Stimulated activated CD4-positive, alpha-beta T cell treated with anti-CD3 and anti-CD28 coated beads, TNF-alpha, amount 100 ng/mL, for 24 hours (primary cell): Measurements from ENCODE around the gene RASSF3.
"Not testable (repeated sequence)": the region's sequence is repeated elsewhere in the genome, so short reads cannot be mapped to it uniquely, and the experiment has no call there.

Experiments used
- DNase-seq, 3 experiments: peaks; one replicate each; pipeline ENCODE4 v3.0.0-alpha.2; 2020; ENCODE audit warnings: low read depth in 3 of 3

Gene RASSF3

GRCh38 chr12:64633011-64633939, 23.0 kb downstream of the RASSF3 start:
- no peak for DNase-seq

- no peak for DNase-seq
Measured at GRCh38 chr12:64633940-64634337, 23.6 kb downstream of the RASSF3 start.

DNA sequence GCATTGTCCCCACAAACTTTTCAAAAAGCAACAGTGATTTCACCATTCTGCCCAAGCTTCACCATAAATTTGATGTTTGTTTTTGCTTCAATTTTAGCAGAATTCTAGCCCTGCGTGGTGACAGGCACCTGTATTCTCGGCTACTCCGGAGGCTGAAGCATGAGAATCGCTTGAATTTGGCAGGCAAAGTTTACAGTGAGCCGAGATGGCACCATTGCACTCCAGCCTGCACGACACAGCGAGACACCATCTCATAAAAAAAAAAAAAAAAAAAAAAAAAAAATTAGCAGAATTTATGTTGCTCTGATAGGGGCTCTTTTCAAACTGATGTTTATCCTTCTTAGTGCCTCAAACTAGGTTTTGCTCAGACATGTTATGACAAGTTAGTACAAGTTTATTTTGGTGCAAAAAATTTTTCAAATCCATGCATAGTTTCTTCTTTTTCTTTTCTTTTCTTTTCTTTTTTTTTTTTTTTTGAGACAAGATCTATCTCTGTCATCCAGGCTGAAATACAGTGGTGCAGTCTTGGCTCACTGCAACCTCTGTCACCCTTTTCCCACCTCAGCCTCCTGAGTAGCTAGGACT, 24.3 kb downstream of the RASSF3 start:
- no peak for DNase-seq

DNA sequence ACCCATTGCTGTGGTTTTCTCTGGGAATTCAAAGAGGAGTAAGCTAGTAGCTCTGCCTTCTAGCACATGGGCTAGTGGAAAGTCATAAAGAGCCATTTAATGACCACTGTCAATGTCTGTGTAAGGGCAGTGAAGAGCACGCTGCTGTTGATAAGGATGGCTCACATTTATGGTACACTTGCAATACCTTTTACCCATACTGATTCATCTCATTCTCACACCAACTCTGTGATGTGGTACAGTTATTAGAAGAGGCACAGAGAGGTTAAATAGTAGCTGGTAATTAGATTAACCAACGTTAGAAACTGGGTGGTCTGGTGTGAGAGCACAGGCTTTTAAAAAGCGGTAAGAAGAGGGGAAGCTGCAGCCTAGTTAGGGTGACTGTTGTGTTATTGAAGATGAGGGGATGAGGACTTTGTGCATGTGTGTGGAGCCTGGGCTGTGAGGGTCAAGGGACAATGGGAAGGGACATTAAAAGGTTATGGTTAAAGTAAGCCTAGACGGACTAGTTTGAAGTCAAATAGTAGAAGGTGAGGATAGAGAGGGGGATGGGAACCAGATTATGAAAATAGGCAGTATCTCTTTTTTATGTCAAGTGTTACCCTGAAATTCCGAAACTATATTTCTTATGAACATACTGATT, 25.2 kb downstream of the RASSF3 start:
- DNase-seq = no peak

- DNase-seq = no peak
Measured at GRCh38 chr12:64636856-64637255, 26.6 kb downstream of the RASSF3 start.

DNA sequence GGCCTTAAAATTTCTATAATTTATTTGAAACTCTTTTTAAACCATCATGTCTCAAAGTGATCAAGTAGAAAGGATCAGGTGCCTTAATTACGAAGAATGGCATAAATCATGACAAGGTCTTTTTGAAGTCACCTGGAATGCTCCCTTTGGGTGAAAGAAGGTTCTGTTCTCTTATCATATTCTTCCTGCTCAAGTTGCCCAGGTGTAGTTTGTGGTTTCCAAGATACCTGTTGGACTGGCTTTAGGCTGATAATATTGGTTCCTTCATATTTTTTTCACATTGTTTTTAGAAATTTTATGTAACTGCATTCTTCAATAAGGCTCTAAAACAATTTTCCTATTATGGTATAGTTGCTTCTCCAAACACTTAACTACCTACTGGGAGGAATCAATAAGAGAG, 29.2 kb downstream of the RASSF3 start:
- no peak for DNase-seq

DNA sequence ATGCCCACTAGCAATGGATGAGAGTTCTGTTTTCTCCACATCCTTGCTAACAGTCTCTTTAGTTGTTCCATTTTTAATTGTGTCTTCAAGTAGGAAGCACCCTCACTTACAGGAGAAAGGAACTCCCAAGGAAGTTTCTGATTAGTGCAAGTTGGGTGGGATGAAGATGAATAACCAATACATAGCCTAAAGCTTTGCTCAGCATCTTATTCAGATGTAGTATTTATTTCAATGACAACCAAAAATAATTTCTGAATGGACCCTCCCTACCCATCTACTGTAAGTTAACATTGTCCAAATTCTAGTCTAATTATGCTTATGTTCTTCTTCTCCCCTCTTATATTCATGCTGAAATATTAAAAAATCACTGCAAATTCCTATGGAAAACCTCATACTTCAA, 36.0 kb downstream of the RASSF3 start:
- no peak for DNase-seq

GRCh38 chr12:64649487-64649886, 39.2 kb downstream of the RASSF3 start:
- DNase-seq = no peak

- no peak for DNase-seq
Measured at GRCh38 chr12:64650762-64651161, 40.5 kb downstream of the RASSF3 start.

GRCh38 chr12:64652346-64652745, 42.1 kb downstream of the RASSF3 start:
- no peak for DNase-seq

DNA sequence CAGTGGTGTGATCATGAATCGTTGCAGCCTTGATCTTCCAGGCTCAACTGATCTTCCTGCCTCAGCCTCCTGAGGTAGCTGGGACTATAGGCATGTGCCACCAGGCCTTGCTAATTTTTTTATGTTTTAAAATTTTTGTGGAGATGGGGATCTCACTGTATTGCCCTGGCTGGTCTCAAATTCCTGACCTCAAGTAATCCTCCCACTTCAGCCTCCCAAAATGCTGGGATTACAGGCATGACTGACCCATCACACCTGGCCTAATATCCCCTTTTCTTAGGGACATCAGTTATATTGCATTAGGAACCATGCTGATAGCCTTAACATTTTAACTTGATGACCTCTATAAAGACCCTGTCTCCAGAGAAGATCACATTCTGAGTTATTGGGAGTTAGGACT, 42.8 kb downstream of the RASSF3 start:
- no peak for DNase-seq

- not testable (repeated sequence) for DNase-seq
Measured at GRCh38 chr12:64653907-64654306, 43.6 kb downstream of the RASSF3 start.

GRCh38 chr12:64655141-64655540, 44.8 kb downstream of the RASSF3 start:
- no peak for DNase-seq

- no peak for DNase-seq
Measured at GRCh38 chr12:64656429-64656828, 46.1 kb downstream of the RASSF3 start.

DNA sequence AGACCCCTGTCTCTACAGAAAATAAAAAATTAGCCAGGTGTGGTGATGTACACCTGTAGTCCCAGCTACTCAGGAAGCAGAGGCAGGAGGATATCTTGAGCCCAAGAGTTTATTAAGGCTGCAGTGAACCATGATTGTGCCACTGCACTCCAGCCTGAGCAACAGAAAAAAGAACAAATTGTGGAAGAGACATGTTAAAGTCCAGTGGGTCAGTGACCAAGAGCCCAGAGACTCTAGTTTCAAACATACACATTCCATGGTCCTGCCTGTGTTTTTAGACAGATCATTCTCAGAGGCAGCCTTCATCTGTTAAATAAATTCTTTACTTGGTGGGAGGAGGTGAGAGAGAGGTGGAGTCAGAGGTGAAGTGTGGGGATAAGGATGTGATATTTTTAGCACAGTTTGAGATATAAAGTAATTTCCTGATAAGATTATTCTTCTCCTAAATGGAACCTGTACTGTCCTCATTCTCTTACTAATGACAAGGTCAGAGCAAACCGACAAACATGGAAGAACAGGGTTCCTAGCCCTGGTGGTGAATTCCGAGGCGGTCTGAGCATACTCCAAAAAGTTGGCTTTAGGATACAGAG, 48.7 kb downstream of the RASSF3 start:
- no peak for DNase-seq

GRCh38 chr12:64660237-64661018, 50.1 kb downstream of the RASSF3 start:
- no peak for DNase-seq

DNA sequence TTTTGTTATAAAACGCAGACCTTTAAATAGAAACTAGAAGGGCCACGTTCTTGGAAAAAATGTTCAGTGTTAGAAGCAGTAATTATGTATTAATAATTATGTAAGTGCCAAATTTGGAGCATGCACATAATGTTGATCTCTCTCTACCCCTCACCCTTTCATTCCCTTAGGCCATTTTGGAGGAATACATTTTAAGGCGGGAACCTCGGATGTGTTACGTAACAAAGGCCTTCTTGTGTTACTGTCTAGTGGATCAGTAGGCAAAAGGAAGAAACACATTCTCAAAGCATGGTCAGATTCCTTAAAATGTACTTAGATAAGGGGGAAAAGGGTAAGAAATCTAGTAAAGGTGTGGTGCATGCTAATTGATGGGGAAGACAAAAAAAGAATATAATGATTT, 52.7 kb downstream of the RASSF3 start:
- no peak for DNase-seq

GRCh38 chr12:64665514-64665913, 55.2 kb downstream of the RASSF3 start:
- DNase-seq = no peak

- DNase-seq = no peak
Measured at GRCh38 chr12:64666054-64666914, 56.0 kb downstream of the RASSF3 start.

DNA sequence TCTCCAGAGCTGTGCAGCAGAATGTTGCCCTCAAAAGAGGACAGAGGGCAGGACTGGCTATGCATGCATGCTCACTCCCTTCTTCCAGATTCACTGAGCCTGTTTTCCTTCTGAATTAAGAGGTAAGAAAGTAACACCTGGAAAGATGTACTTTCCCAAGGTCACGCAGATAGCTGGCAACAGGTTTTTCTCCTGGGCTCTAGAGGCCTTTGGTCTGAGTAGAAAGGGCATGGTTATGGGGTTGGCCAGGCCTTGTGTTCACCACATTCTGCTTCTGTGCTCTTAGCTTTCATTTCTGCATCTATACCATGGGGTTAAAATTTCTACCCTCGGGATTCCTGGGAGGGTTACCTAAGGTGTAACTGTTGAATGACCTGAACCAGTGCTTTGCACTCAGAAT, 57.5 kb downstream of the RASSF3 start:
- no peak for DNase-seq
